Fibroblast of lung (primary cell): ENCODE data around the gene BZW1.

ENCODE experiments used
- EZH2 ChIP-seq: IDR thresholded peaks from 2 replicates; pipeline ENCODE4 v1.5.1; 2012; ENCODE audit warnings: low read length, control low read depth, mild to moderate bottlenecking; ENCODE audit errors: missing control alignments
- TF ChIP-seq, protein P1 (sequence below), 2 donors: IDR thresholded peaks in 1 of 2; conservative IDR thresholded peaks in 1 of 2; 1 replicate in 1 of 2; 2 replicates in 1 of 2; pipeline ENCODE4 v1.5.1; 2011 to 2012; ENCODE audit warnings: low read length in 2 of 2, control low read depth in 1 of 2, inconsistent platforms in 1 of 2, low read depth in 1 of 2, mild to moderate bottlenecking in 1 of 2

DNA sequence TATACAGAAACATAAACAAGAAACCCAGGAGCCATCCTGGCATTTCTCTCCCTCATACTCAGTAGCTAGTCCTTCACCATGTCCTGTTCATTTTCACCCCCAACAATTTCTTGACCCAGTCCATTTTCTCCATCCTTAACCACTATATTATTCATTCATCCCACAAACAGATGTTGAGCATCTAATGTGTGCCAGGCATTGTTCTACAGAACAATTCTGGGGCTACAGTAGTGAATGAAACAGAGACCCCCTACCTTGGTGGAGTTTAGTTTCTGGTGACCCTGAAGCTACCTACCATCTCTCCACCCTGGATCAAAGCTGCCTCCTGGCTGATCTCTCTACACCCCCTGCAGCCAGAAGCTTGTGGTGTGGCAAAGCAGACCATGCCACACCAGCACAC, 27.5 kb upstream of the BZW1 start:
- TF ChIP-seq, protein P1, sequence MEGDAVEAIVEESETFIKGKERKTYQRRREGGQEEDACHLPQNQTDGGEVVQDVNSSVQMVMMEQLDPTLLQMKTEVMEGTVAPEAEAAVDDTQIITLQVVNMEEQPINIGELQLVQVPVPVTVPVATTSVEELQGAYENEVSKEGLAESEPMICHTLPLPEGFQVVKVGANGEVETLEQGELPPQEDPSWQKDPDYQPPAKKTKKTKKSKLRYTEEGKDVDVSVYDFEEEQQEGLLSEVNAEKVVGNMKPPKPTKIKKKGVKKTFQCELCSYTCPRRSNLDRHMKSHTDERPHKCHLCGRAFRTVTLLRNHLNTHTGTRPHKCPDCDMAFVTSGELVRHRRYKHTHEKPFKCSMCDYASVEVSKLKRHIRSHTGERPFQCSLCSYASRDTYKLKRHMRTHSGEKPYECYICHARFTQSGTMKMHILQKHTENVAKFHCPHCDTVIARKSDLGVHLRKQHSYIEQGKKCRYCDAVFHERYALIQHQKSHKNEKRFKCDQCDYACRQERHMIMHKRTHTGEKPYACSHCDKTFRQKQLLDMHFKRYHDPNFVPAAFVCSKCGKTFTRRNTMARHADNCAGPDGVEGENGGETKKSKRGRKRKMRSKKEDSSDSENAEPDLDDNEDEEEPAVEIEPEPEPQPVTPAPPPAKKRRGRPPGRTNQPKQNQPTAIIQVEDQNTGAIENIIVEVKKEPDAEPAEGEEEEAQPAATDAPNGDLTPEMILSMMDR (conservative IDR thresholded peaks at IDR 0.05 in 1 of 2, IDR thresholded peaks at IDR 0.05 in 1 of 2; ENCODE audit: low read depth in 1 of 2, low read length in 2 of 2), result no peak
- no peak for TF ChIP-seq EZH2
